ENCODE data around the gene CCDC81. TPM values are rescaled to one million over a fixed set of nuclear protein-coding genes. Genes with fewer than 3 reads are reported as not detected.
"Not testable (repeated sequence)": the region's sequence is repeated elsewhere in the genome, so short reads cannot be mapped to it uniquely, and the experiment has no call there.

Gene CCDC81
- polyA plus RNA-seq, 3 donors, result 0.11 to 0.31 (median 0.24) TPM

- Histone ChIP-seq H3K4me3 (replicated peaks in 1 of 3; ENCODE audit: low read depth in 2 of 3, low read length in 3 of 3) (no peak overlapping the region), H3K4me2 (replicated peaks; ENCODE audit: extremely low read depth, low read length, poor library complexity, severe bottlenecking) (no peak overlapping the region), H3K4me1 (ENCODE audit: control insufficient read depth in 1 of 2, insufficient read depth in 2 of 2, low read length in 2 of 2) (no peaks in the 10 kb centered on the region), H4K20me1 (ENCODE audit: insufficient read depth, low read length) (no peaks in the 10 kb centered on the region), H2AFZ (ENCODE audit: insufficient read depth, low read depth, low read length, poor library complexity, severe bottlenecking) (no peak overlapping the region), H3K9ac (ENCODE audit: insufficient read depth, low read length, poor library complexity, severe bottlenecking) (no peak overlapping the region), H3K36me3 (replicated peaks in 1 of 2; ENCODE audit: control insufficient read depth in 1 of 2, insufficient read depth in 2 of 2, low read length in 2 of 2) (peaks cover 18 to 30% of the 10 kb centered on the region in 2 donors), H3K79me2 (ENCODE audit: insufficient read depth, low read length) (peaks cover 3% of the 10 kb centered on the region), H3K9me3 (replicated peaks in 1 of 2; ENCODE audit: control insufficient read depth in 1 of 2, insufficient read depth in 1 of 2, low read length in 2 of 2) (no peaks in the 10 kb centered on the region), H3K27me3 (ENCODE audit: control insufficient read depth in 2 of 2, insufficient read depth in 2 of 2, low read length in 2 of 2) (no peaks in the 10 kb centered on the region), H3K27ac (ENCODE audit: low read depth in 1 of 2, low read length in 2 of 2) (no peak overlapping the region)
- TF ChIP-seq CTCF (IDR thresholded peaks at IDR 0.05), result no peak
- no peak for DNase-seq
- peaks cover 1% of the 10 kb centered on the region for H3K4me1 Mint-ChIP-seq
- H3K27me3 Mint-ChIP-seq (ENCODE audit: low read depth in 3 of 3), result no peaks in the 10 kb centered on the region
- no peak overlapping the region for H3K27ac Mint-ChIP-seq
- no peak overlapping the region for H3K4me3 Mint-ChIP-seq
- intact Hi-C loops (cut with micrococcal nuclease), result no loop called here
- peaks cover 28% of the 10 kb centered on the region in 2 donors for H3K36me3 Mint-ChIP-seq
- peaks cover 0 to 5% (median 0%) of the 10 kb centered on the region in 7 donors for H3K9me3 Mint-ChIP-seq
- WGBS (ENCODE audit: insufficient coverage), result 91% methylated on average over 3 of the region's 3 CpGs
These were observed 28.2 kb upstream of the CCDC81 start for GRCh38 chr11:86346513-86346912.

- no peaks in the 10 kb centered on the region for H3K36me3 ChIP-seq (replicated peaks in 1 of 2; ENCODE audit: control insufficient read depth in 1 of 2, insufficient read depth in 2 of 2, low read length in 2 of 2)
- no peaks in the 10 kb centered on the region for H3K27me3 ChIP-seq (ENCODE audit: control insufficient read depth in 2 of 2, insufficient read depth in 2 of 2, low read length in 2 of 2)
- no peaks in the 10 kb centered on the region for H3K4me1 ChIP-seq (ENCODE audit: control insufficient read depth in 1 of 2, insufficient read depth in 2 of 2, low read length in 2 of 2)
- intact Hi-C loops (cut with micrococcal nuclease), result no loop called here
- no peak overlapping the region for H3K4me3 ChIP-seq (replicated peaks in 1 of 3; ENCODE audit: low read depth in 2 of 3, low read length in 3 of 3)
- H3K4me3 Mint-ChIP-seq, result no peak overlapping the region
- no peak overlapping the region for H3K27ac ChIP-seq (ENCODE audit: low read depth in 1 of 2, low read length in 2 of 2)
- H2AFZ ChIP-seq (ENCODE audit: insufficient read depth, low read depth, low read length, poor library complexity, severe bottlenecking), result no peak overlapping the region
- peaks cover 0 to 7% (median 0%) of the 10 kb centered on the region in 7 donors for H3K9me3 Mint-ChIP-seq
- H3K36me3 Mint-ChIP-seq, result no peaks in the 10 kb centered on the region
- WGBS (ENCODE audit: insufficient coverage), result 100% methylated on average over 1 of the region's 4 CpGs
- H3K9ac ChIP-seq (ENCODE audit: insufficient read depth, low read length, poor library complexity, severe bottlenecking), result no peak overlapping the region
- H3K27me3 Mint-ChIP-seq (ENCODE audit: low read depth in 3 of 3), result peaks cover 0 to 2% (median 0%) of the 10 kb centered on the region in 3 donors
- no peaks in the 10 kb centered on the region for H3K4me1 Mint-ChIP-seq
- no peak for TF ChIP-seq CTCF (IDR thresholded peaks at IDR 0.05)
- no peaks in the 10 kb centered on the region for H3K79me2 ChIP-seq (ENCODE audit: insufficient read depth, low read length)
- no peak overlapping the region for H3K27ac Mint-ChIP-seq
- DNase-seq, result no peak
- H4K20me1 ChIP-seq (ENCODE audit: insufficient read depth, low read length), result no peaks in the 10 kb centered on the region
- no peaks in the 10 kb centered on the region for H3K9me3 ChIP-seq (replicated peaks in 1 of 2; ENCODE audit: control insufficient read depth in 1 of 2, insufficient read depth in 1 of 2, low read length in 2 of 2)
- no peak overlapping the region for H3K4me2 ChIP-seq (replicated peaks; ENCODE audit: extremely low read depth, low read length, poor library complexity, severe bottlenecking)
These were observed 19.4 kb upstream of the CCDC81 start for GRCh38 chr11:86355256-86355655.

GRCh38 chr11:86357412-86357811, 17.3 kb upstream of the CCDC81 start:
- intact Hi-C loops (cut with micrococcal nuclease); H3K4me2 ChIP-seq (replicated peaks; ENCODE audit: extremely low read depth, low read length, poor library complexity, severe bottlenecking); H3K4me1 Mint-ChIP-seq; H4K20me1 ChIP-seq (ENCODE audit: insufficient read depth, low read length); H3K27me3 Mint-ChIP-seq (ENCODE audit: low read depth in 3 of 3); H3K4me1 ChIP-seq (ENCODE audit: control insufficient read depth in 1 of 2, insufficient read depth in 2 of 2, low read length in 2 of 2); H3K27ac ChIP-seq (ENCODE audit: low read depth in 1 of 2, low read length in 2 of 2); H2AFZ ChIP-seq (ENCODE audit: insufficient read depth, low read depth, low read length, poor library complexity, severe bottlenecking); DNase-seq; H3K4me3 Mint-ChIP-seq; H3K27ac Mint-ChIP-seq; H3K9me3 ChIP-seq (replicated peaks in 1 of 2; ENCODE audit: control insufficient read depth in 1 of 2, insufficient read depth in 1 of 2, low read length in 2 of 2); H3K27me3 ChIP-seq (ENCODE audit: control insufficient read depth in 2 of 2, insufficient read depth in 2 of 2, low read length in 2 of 2); H3K36me3 Mint-ChIP-seq; H3K9me3 Mint-ChIP-seq; H3K36me3 ChIP-seq (replicated peaks in 1 of 2; ENCODE audit: control insufficient read depth in 1 of 2, insufficient read depth in 2 of 2, low read length in 2 of 2); H3K9ac ChIP-seq (ENCODE audit: insufficient read depth, low read length, poor library complexity, severe bottlenecking); H3K4me3 ChIP-seq (replicated peaks in 1 of 3; ENCODE audit: low read depth in 2 of 3, low read length in 3 of 3); H3K79me2 ChIP-seq (ENCODE audit: insufficient read depth, low read length): not testable (repeated sequence)
- no CpG with 5 or more reads among the region's 4 CpGs for WGBS (ENCODE audit: insufficient coverage)
